ENCODE results near the gene NME7. TPM values are rescaled to one million over a fixed set of nuclear protein-coding genes. Genes with fewer than 3 reads are reported as not detected.
A peak's percentile ranks its signal among the peaks of the same experiment; 100 is the strongest.

Gene NME7
- total RNA-seq, 1 experiment from 2014 or later: 13.2 TPM

GRCh38 chr1:169249611-169250010 lies 118.0 kb downstream of the NME7 start:
- H3K36me3 Mint-ChIP-seq (ENCODE audit: insufficient read depth in 1 of 3, low read depth in 3 of 3): no peaks in the 10 kb centered on the region
- H3T11ph ChIP-seq (ENCODE audit: low read length): no peak overlapping the region
- H3K4me1 Mint-ChIP-seq: no peaks in the 10 kb centered on the region
- no peak overlapping the region for H3K14ac ChIP-seq (ENCODE audit: insufficient read depth, low read length)
- no peak overlapping the region for H2BK15ac ChIP-seq (ENCODE audit: low read depth, low read length)
- H2AK5ac ChIP-seq (ENCODE audit: insufficient read length, low read length): no peak overlapping the region
- no peak overlapping the region for H3K23ac ChIP-seq (ENCODE audit: insufficient read length, low read depth, low read length)
- no peak for TF ChIP-seq CTCF (conservative IDR thresholded peaks at IDR 0.05)
- no peak overlapping the region for H4K5ac ChIP-seq (ENCODE audit: insufficient read length, low read depth, low read length)
- no peak overlapping the region for H4K8ac ChIP-seq (replicated peaks; ENCODE audit: insufficient read length, low read depth, low read length)
- H3K27me3 ChIP-seq (ENCODE audit: insufficient read depth, low read length): no peaks in the 10 kb centered on the region
- no peak overlapping the region for H2AFZ ChIP-seq (ENCODE audit: low read length)
- H3K56ac ChIP-seq (ENCODE audit: insufficient read length, low read depth, low read length): no peak overlapping the region
- no CpG with 5 or more reads among the region's 1 CpG for WGBS (ENCODE audit: extremely low coverage, insufficient read length, low lambda C conversion rate)
- no peak for DNase-seq
- H2BK12ac ChIP-seq (ENCODE audit: insufficient read length, low read depth, low read length): no peak overlapping the region
- no peaks in the 10 kb centered on the region for H3K4me1 ChIP-seq (ENCODE audit: insufficient read depth, low read length)
- H3K4me3 Mint-ChIP-seq: no peak overlapping the region
- H3K4me2 ChIP-seq (ENCODE audit: insufficient read depth, insufficient read length, low read length): no peak overlapping the region
- peak overlapping the region in 1 of 3 experiments; percentile 16; a peak in 1 of 7 replicates for H3K27ac Mint-ChIP-seq
- no peak overlapping the region for H3K4ac ChIP-seq (ENCODE audit: low read depth, low read length)
- H3K23me2 ChIP-seq (ENCODE audit: insufficient read length, low read depth, low read length, poor library complexity, severe bottlenecking): no peaks in the 10 kb centered on the region
- no peaks in the 10 kb centered on the region for H3K79me1 ChIP-seq (ENCODE audit: insufficient read depth, low read depth, low read length, poor library complexity, severe bottlenecking)
- no peak overlapping the region for H2BK20ac ChIP-seq (ENCODE audit: low read depth, low read length, poor library complexity, severe bottlenecking)
- no peak overlapping the region for H2BK120ac ChIP-seq (ENCODE audit: low read depth, low read length, poor library complexity, severe bottlenecking)
- H3K27me3 Mint-ChIP-seq (ENCODE audit: low read depth): no peaks in the 10 kb centered on the region
- no peaks in the 10 kb centered on the region for H3K9me3 ChIP-seq (ENCODE audit: control insufficient read depth, low read depth, low read length)
- H3K27ac ChIP-seq (ENCODE audit: insufficient read length, low read depth, low read length): no peak overlapping the region
- no peak overlapping the region for H3K9ac ChIP-seq (ENCODE audit: extremely low read depth, insufficient read length, low read length)
- H3K18ac ChIP-seq (ENCODE audit: insufficient read length, low read depth, low read length): no peak overlapping the region
- H2BK5ac ChIP-seq (ENCODE audit: insufficient read length, low read length): no peak overlapping the region
- no peak overlapping the region for H4K91ac ChIP-seq (ENCODE audit: insufficient read length, low read depth, low read length)
- peaks cover 0 to 2% of the 10 kb centered on the region in 2 experiments; a peak in 1 of 5 replicates for H3K9me3 Mint-ChIP-seq
- no peaks in the 10 kb centered on the region for H3K79me2 ChIP-seq (ENCODE audit: insufficient read depth, low read length)
- H4K20me1 ChIP-seq (ENCODE audit: control insufficient read depth, insufficient read depth, insufficient read length): no peaks in the 10 kb centered on the region

Data from H9 (cell line).